HG03139 (cell line): ENCODE results near the gene SLITRK6.
"Not testable (repeated sequence)": the region's sequence is repeated elsewhere in the genome, so short reads cannot be mapped to it uniquely, and the experiment has no call there.

Experiments
- ATAC-seq: cut with Tn5 transposase; IDR thresholded peaks from one replicate; pipeline ENCODE4 v1.9.1; 2021; ENCODE audit not compliant: unreplicated experiment

SLITRK6 gene

GRCh38 chr13:85799097-85799582, at the start of gene SLITRK6:
Gene SLITRK6 (minus strand): TSS chr13:85799419. CDS start chr13:85796508, 2,911 bp downstream.
- ATAC-seq: no peak

DNA sequence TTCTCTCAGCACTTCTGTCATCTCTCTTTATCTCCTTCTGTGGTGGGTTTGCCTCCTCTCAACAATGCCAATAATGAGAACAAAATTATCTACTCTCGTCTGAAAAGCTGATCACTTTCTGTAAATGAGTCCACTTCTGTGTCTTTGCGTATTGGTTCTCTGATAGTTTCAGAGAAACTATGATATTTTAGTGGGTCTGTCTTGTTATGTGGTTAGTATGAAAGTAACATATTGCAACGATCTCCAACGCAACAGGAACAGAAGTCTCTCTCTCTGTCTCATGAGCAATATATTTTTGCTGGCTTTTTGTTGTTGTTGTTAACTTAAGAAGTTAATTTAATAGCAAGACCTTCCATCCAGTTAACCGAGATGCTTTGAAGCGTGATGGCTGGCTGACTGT, 47.8 kb upstream of the SLITRK6 start:
- no peak for ATAC-seq

DNA sequence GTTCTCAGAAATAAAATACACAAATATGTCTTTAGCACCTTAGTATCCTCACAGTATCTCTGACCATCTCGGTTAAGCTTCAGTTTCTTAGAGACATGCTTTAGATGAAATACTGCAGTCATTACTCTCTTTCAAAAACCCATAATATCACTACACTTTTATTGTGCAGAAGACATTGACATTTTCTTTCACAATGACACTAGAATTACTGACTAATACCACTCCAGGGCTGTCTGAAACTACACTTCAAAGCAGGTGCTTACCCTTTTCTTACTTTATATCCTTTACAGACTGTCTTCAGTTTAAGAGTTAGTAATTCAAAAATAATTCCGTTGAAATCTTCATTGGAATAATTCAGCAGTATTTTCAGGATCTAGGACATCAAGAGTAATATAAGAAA, 42.2 kb upstream of the SLITRK6 start:
- no peak for ATAC-seq

GRCh38 chr13:85833921-85834320, 34.7 kb upstream of the SLITRK6 start:
- ATAC-seq: no peak

- peak; percentile 55 for ATAC-seq
These were observed 29.0 kb upstream of the SLITRK6 start for GRCh38 chr13:85828094-85828684.

GRCh38 chr13:85825454-85825853, 26.2 kb upstream of the SLITRK6 start:
- no peak for ATAC-seq

DNA sequence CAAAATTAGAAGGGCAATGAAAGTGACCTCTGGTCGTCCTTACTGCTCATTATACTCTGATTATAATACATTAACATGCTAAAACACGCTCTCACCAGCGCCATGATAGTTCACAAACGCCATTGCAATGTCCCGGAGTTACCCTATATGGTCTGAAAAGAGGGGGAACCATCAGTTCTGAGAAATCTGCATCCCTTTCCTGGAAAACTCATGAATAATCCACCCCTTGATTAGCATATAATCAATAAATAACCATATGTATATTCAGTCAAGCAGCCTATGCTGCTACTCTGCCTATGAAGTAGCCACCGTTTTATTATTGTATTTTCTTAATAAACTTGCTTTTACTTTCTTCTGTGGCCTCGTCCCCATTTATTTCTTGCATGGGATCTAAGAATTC, 24.6 kb upstream of the SLITRK6 start:
- ATAC-seq: no peak

- no peak for ATAC-seq
These were observed 20.3 kb upstream of the SLITRK6 start for GRCh38 chr13:85819513-85819912.

DNA sequence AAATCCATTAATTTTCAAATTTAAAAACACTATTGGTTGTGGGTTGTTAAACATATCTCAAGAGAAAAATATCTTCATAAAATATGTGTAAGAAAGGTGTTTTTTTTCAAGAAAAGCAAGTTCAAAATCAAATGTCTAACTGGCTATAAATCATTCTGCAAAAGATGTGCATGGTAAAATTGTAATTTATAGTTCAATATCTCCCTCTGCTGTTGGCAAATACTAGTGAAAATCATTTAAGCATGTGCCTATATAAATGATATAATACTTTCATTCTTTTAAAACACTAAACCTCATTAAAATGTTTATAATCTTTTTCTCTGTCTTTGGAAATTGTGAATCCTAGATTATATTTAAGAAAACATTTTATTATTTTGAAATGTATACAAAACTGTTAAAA, 17.2 kb upstream of the SLITRK6 start:
- no peak for ATAC-seq

GRCh38 chr13:85812282-85812681, 13.1 kb upstream of the SLITRK6 start:
- no peak for ATAC-seq

DNA sequence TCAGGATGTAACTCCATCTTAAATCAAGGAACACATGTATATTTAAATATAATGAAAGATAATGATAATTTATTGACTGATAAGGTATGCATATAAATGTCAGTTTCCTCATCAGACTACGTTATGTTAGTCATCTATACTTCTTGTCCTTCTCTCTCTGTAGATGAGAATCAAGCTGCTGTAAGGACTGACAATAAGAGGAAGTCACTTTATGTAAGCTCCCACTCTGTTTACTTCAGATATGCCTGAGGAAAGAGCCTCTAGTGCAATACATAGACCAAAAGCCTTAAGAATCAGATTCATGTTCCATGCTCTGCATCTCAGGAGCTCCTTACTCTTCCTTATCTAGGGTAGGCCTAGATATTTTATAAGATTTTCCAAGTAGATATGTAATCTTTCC, 9.6 kb upstream of the SLITRK6 start:
- no peak for ATAC-seq

- peak; percentile 86 for ATAC-seq
These were observed 7.4 kb upstream of the SLITRK6 start for GRCh38 chr13:85806553-85807175.

GRCh38 chr13:85798556-85798955, 663 bp downstream of the SLITRK6 start:
- ATAC-seq: no peak

DNA sequence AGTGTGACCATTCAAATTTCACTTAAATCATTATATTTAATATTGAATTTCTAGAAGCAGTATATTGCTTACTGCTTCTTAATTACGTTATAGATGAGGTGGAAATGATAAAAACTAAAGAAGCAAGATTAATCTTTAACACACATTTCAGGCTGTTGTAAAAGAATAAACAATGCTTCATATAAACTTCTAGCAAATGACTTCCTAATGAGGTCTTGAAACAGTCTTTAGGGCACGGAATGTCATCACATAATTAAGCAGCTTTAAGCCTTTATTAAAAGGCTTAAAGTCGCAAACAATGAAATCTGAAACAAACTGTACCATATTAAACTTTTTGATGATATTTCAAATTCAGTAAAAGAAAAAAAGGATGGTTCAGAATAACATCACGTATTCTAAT, 1.9 kb downstream of the SLITRK6 start:
- no peak for ATAC-seq

- ATAC-seq: no peak
These were observed 14.0 kb downstream of the SLITRK6 start for GRCh38 chr13:85785205-85785604.

DNA sequence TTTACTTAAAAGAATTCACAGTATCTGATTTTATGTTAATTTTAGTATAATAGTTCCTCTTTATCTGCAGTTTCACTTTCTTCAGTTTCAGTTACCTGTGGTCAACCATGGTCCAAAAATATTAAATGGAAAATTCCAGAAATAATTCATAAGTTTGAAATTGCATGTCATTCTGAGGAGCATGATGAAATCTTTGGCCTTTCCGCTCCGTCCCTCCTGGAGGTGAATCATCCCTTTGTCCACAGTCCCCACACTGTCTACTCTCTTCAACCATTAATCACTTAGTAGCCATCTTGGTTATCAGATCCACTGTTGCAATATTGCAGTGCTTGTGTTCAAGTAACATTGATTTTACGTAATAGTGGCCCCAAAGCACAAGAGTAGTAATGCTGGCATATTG, 26.9 kb downstream of the SLITRK6 start:
- no peak for ATAC-seq

- ATAC-seq: no peak
These were observed 27.4 kb downstream of the SLITRK6 start for GRCh38 chr13:85771856-85772255.

DNA sequence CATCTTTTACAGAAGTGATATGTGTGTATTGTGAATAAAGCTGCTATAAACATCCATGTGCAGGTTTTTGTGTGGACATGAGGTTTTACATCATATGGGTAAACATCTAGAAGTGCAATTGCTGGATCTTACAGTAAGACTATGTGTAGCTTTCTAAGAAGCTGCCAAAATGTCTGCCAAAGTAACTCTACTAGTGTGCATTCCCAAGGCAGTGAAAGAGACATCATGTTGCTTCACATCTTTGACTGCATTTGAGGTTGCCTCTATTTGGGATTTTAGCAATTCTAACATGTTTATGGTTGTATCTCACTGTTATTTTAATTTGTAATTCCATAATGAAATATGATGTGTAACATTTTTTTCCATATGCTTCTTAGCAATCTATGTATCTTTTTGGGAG, 30.3 kb downstream of the SLITRK6 start:
- ATAC-seq: no peak

DNA sequence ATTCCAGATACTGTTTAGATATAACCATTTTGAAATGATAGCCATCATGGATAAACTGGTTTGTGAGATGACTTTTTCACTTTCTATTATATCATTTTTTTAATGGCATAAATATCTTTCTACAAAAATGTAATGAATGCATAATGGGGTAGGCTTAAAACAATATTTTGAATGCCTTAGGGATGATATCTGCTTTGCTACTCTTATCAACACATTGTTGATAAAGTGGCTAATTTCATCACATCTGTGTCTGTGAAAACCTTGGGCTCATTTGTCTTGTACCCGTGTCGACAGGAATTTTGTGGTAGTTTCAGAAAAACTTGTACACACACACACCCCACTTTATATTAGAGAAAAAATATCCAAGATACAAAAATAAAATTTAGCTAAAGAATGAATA, 44.1 kb downstream of the SLITRK6 start:
- ATAC-seq: no peak

GRCh38 chr13:85743201-85743770, 55.9 kb downstream of the SLITRK6 start:
- not testable (repeated sequence) for ATAC-seq
